SK-N-SH treated with all-trans-retinoic acid at 6 μM for 48 hours (cell line): ENCODE results near the gene ZNF853.

Source experiments
- ATAC-seq: fragments of 200-7000 bp; cut with Tn5 transposase; 3 replicates; pipeline ENCODE4 v1.9.1; 2020; ENCODE audit warnings: mild to moderate bottlenecking, moderate library complexity
- ARNTL ChIP-seq: fragments of 450-650 bp; formaldehyde crosslinking; IDR thresholded peaks from 2 replicates; pipeline ENCODE4 v1.5.0; 2020; ENCODE audit warnings: low read depth, mild to moderate bottlenecking, moderate library complexity, borderline replicate concordance
- BACH2 ChIP-seq: fragments of 250-450 bp; sonication (Bioruptor Pico); IDR thresholded peaks from 2 replicates; pipeline ENCODE4 v1.9.0; 2021; ENCODE audit warnings: mild to moderate bottlenecking, borderline replicate concordance
- CSDC2 ChIP-seq: fragments of 250-450 bp; sonication (Bioruptor Pico); IDR thresholded peaks from 2 replicates; pipeline ENCODE4 v1.5.0; 2020; ENCODE audit warnings: mild to moderate bottlenecking, moderate library complexity
- ESRRG ChIP-seq: fragments of 250-450 bp; sonication (Bioruptor Pico); IDR thresholded peaks from 2 replicates; pipeline ENCODE4 v1.6.1; 2021; ENCODE audit warnings: mild to moderate bottlenecking
- GLIS3 ChIP-seq: fragments of 250-450 bp; sonication (Bioruptor Pico); IDR thresholded peaks from 2 replicates; pipeline ENCODE4 v1.5.0; 2020; ENCODE audit warnings: mild to moderate bottlenecking, moderate library complexity
- ISL1 ChIP-seq: fragments of 250-450 bp; sonication (Bioruptor Pico); IDR thresholded peaks from 2 replicates; pipeline ENCODE4 v2.1.2; 2022; ENCODE audit warnings: mild to moderate bottlenecking, moderate library complexity
- OSR1 ChIP-seq: fragments of 250-450 bp; sonication (Bioruptor Pico); IDR thresholded peaks from 2 replicates; pipeline ENCODE4 v1.8.0; 2022; ENCODE audit warnings: moderate library complexity, mild to moderate bottlenecking, inconsistent platforms
- PPARA ChIP-seq: fragments of 250-450 bp; sonication (Bioruptor Pico); IDR thresholded peaks from 2 replicates; pipeline ENCODE4 v1.5.0; 2020; ENCODE audit warnings: mild to moderate bottlenecking, borderline replicate concordance
- RARB ChIP-seq: fragments of 250-450 bp; sonication (Bioruptor Pico); IDR thresholded peaks from 2 replicates; pipeline ENCODE4 v1.8.0; 2021; ENCODE audit warnings: mild to moderate bottlenecking, moderate library complexity
- SNAI2 ChIP-seq: fragments of 250-450 bp; sonication (Bioruptor Pico); IDR thresholded peaks from 2 replicates; pipeline ENCODE4 v1.5.0; 2020; ENCODE audit warnings: mild to moderate bottlenecking, moderate library complexity
- TCF4 ChIP-seq: fragments of 250-450 bp; sonication (Bioruptor Pico); IDR thresholded peaks from 2 replicates; pipeline ENCODE4 v1.8.0; 2021; ENCODE audit warnings: mild to moderate bottlenecking, moderate library complexity, borderline replicate concordance
- TOX ChIP-seq: fragments of 250-450 bp; sonication (Bioruptor Pico); IDR thresholded peaks from 2 replicates; pipeline ENCODE4 v1.8.0; 2021; ENCODE audit warnings: mild to moderate bottlenecking, moderate library complexity, borderline replicate concordance
- ZC3H10 ChIP-seq: fragments of 250-450 bp; sonication (Bioruptor Pico); IDR thresholded peaks from 2 replicates; pipeline ENCODE4 v1.5.1; 2021; ENCODE audit warnings: mild to moderate bottlenecking, moderate library complexity
- ZFP30 ChIP-seq: fragments of 450-650 bp; formaldehyde crosslinking; IDR thresholded peaks from 2 replicates; pipeline ENCODE4 v1.5.0; 2022; ENCODE audit warnings: mild to moderate bottlenecking, moderate library complexity
- ZNF565 ChIP-seq: fragments of 450-650 bp; formaldehyde crosslinking; conservative IDR thresholded peaks from 2 replicates; pipeline ENCODE4 v1.5.0; 2020; ENCODE audit warnings: low read depth, mild to moderate bottlenecking, moderate library complexity
- ZNF70 ChIP-seq: fragments of 450-650 bp; formaldehyde crosslinking; IDR thresholded peaks from 2 replicates; pipeline ENCODE4 v1.5.0; 2020; ENCODE audit warnings: mild to moderate bottlenecking, moderate library complexity
- ZNF8 ChIP-seq: fragments of 450-650 bp; formaldehyde crosslinking; IDR thresholded peaks from 2 replicates; pipeline ENCODE4 v1.5.0; 2020; ENCODE audit warnings: mild to moderate bottlenecking, moderate library complexity
- TF ChIP-seq, protein P1 (sequence below): fragments of 250-450 bp; sonication (Bioruptor Pico); IDR thresholded peaks from 2 replicates; pipeline ENCODE4 v1.8.0; 2021; ENCODE audit warnings: low read depth, mild to moderate bottlenecking, moderate library complexity, borderline replicate concordance
- TF ChIP-seq, protein P2 (sequence below): fragments of 250-450 bp; sonication (Bioruptor Pico); IDR thresholded peaks from 2 replicates; pipeline ENCODE4 v1.5.0; 2020; ENCODE audit warnings: mild to moderate bottlenecking, moderate library complexity
- TF ChIP-seq, protein P3 (sequence below): fragments of 250-450 bp; sonication (Bioruptor Pico); IDR thresholded peaks from 2 replicates; pipeline ENCODE4 v1.5.1; 2020; ENCODE audit warnings: low read depth, mild to moderate bottlenecking, moderate library complexity

ZNF853 gene

DNA sequence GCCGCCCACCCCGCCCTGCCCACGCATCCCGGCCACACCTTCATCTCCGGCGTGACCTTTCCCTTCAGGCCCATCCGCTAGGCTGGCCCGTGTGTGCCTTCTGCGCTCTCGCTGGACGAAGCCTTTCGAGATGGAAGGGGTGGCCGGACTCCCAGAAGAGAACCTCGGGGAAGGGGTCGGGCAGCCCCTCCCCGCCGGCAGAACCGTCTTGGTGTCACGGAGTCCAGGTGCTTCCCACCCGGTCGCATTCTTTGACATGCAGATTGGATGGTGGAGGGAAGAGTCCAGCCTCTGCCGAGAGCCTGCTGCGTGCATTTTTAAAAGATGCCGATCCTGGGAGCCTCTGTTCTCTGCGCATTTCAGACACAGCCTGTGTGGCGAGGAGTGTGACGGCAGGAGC, 7.3 kb upstream of the ZNF853 start:
- TF ChIP-seq ZC3H10 (CRISPR knock-in tag) (no peak), SNAI2 (CRISPR knock-in tag) (no peak), OSR1 (CRISPR knock-in tag) (no peak), PPARA (CRISPR knock-in tag) (no peak), TCF4 (CRISPR knock-in tag) (no peak)
- TF ChIP-seq, protein P1, sequence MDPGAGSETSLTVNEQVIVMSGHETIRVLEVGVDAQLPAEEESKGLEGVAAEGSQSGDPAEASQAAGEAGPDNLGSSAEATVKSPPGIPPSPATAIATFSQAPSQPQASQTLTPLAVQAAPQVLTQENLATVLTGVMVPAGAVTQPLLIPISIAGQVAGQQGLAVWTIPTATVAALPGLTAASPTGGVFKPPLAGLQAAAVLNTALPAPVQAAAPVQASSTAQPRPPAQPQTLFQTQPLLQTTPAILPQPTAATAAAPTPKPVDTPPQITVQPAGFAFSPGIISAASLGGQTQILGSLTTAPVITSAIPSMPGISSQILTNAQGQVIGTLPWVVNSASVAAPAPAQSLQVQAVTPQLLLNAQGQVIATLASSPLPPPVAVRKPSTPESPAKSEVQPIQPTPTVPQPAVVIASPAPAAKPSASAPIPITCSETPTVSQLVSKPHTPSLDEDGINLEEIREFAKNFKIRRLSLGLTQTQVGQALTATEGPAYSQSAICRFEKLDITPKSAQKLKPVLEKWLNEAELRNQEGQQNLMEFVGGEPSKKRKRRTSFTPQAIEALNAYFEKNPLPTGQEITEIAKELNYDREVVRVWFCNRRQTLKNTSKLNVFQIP: no peak
- no peak for ATAC-seq

DNA sequence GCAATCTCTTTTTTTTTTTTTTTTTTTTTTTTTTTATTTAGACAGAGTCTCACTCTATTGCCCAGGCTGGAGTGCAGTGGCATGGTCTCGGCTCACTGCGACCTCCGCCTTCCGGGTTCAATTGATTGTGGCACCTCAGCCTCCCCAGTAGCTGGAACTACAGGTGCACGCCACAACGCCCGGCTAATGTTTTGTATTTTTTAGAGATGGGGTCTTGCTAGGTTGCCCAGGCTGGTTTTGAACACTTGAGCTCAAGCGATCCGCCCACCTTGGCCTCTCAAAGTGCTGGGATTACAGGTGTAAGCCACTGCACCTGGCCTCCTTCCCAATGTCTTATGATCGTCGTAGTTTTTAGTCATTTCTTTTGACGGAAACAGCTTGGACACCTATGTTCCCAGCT, 6.6 kb upstream of the ZNF853 start:
- ATAC-seq: no peak
- TF ChIP-seq BACH2 (no peak), RARB (no peak)

DNA sequence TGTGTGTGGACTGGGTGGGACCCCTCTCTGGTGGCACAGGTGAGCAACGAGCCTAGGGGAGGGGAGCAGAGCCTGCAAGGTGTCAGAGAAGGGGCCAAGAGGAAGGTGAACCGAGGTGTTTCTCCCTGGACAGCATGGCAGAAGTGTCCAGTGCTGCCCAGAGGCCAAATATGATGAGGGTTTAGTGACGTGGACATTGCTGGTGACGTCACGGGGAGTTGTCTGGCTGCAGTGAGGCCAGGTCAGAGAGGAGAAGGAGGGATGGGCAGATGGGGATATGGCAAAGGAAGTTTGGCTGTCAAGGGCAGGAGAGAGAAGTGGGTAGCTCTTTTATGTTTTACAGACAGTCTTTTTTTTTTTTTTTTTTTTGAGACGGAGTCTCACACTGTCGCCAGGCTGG, 2.6 kb upstream of the ZNF853 start:
- TF ChIP-seq ZNF565 (CRISPR knock-in tag): no peak
- TF ChIP-seq OSR1 (CRISPR knock-in tag): no peak
- TF ChIP-seq ARNTL (CRISPR knock-in tag): no peak
- no peak for TF ChIP-seq ESRRG (CRISPR knock-in tag)
- TF ChIP-seq ZNF70 (CRISPR knock-in tag): no peak
- no peak for TF ChIP-seq ZNF8 (CRISPR knock-in tag)
- no peak for TF ChIP-seq BACH2
- TF ChIP-seq TOX: no peak
- TF ChIP-seq PPARA (CRISPR knock-in tag): no peak
- TF ChIP-seq ISL1 (CRISPR knock-in tag): no peak
- TF ChIP-seq ZFP30 (CRISPR knock-in tag): no peak
- TF ChIP-seq ZC3H10 (CRISPR knock-in tag): no peak
- TF ChIP-seq TCF4 (CRISPR knock-in tag): no peak
- TF ChIP-seq, all 23 proteins: peak for 0
- no peak for ATAC-seq

DNA sequence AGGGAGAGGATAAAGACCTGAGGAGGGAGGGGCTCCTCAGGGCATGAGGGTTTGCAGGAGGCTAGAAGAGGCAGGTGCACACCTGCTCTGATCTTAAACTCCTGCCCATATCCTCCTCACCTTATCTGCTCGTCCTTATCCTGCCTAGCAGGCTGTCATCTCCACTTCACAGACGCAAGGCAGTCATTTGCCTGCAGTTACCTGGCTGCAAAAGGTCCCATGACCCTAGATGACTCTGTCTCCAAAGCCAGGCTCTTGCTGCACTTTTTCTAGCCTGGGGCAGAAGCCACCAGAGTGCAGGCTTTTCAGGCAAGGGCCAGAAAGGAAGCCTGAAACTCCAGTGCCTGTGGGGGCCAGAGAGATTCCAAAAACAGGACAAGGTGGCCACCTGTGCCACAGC, 1.7 kb upstream of the ZNF853 start:
- TF ChIP-seq ZC3H10 (CRISPR knock-in tag) (no peak), TCF4 (CRISPR knock-in tag) (no peak), ZNF565 (CRISPR knock-in tag) (no peak), CSDC2 (CRISPR knock-in tag) (no peak), ZNF8 (CRISPR knock-in tag) (no peak), PPARA (CRISPR knock-in tag) (no peak), RARB (no peak), SNAI2 (CRISPR knock-in tag) (no peak), GLIS3 (no peak), ZFP30 (CRISPR knock-in tag) (no peak)
- TF ChIP-seq, protein P1: no peak
- TF ChIP-seq, protein P2, sequence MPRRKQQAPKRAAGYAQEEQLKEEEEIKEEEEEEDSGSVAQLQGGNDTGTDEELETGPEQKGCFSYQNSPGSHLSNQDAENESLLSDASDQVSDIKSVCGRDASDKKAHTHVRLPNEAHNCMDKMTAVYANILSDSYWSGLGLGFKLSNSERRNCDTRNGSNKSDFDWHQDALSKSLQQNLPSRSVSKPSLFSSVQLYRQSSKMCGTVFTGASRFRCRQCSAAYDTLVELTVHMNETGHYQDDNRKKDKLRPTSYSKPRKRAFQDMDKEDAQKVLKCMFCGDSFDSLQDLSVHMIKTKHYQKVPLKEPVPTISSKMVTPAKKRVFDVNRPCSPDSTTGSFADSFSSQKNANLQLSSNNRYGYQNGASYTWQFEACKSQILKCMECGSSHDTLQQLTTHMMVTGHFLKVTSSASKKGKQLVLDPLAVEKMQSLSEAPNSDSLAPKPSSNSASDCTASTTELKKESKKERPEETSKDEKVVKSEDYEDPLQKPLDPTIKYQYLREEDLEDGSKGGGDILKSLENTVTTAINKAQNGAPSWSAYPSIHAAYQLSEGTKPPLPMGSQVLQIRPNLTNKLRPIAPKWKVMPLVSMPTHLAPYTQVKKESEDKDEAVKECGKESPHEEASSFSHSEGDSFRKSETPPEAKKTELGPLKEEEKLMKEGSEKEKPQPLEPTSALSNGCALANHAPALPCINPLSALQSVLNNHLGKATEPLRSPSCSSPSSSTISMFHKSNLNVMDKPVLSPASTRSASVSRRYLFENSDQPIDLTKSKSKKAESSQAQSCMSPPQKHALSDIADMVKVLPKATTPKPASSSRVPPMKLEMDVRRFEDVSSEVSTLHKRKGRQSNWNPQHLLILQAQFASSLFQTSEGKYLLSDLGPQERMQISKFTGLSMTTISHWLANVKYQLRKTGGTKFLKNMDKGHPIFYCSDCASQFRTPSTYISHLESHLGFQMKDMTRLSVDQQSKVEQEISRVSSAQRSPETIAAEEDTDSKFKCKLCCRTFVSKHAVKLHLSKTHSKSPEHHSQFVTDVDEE: no peak
- TF ChIP-seq, protein P3, sequence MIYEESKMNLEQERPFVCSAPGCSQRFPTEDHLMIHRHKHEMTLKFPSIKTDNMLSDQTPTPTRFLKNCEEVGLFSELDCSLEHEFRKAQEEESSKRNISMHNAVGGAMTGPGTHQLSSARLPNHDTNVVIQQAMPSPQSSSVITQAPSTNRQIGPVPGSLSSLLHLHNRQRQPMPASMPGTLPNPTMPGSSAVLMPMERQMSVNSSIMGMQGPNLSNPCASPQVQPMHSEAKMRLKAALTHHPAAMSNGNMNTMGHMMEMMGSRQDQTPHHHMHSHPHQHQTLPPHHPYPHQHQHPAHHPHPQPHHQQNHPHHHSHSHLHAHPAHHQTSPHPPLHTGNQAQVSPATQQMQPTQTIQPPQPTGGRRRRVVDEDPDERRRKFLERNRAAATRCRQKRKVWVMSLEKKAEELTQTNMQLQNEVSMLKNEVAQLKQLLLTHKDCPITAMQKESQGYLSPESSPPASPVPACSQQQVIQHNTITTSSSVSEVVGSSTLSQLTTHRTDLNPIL: no peak
- no peak for ATAC-seq
